G401.6 (cell line): ENCODE measurements around the gene PCGF5.
"Not testable (repeated sequence)": the region's sequence is repeated elsewhere in the genome, so short reads cannot be mapped to it uniquely, and the experiment has no call there.

Experiments used
- FAIRE-seq: peaks from 2 replicates; lab custom pipeline; 2012; peaks lifted over from hg19 to GRCh38; lab: Jason Lieb, UNC

PCGF5 gene

GRCh38 chr10:91287276-91287675, 66.8 kb downstream of the PCGF5 start:
- no peak for FAIRE-seq

DNA sequence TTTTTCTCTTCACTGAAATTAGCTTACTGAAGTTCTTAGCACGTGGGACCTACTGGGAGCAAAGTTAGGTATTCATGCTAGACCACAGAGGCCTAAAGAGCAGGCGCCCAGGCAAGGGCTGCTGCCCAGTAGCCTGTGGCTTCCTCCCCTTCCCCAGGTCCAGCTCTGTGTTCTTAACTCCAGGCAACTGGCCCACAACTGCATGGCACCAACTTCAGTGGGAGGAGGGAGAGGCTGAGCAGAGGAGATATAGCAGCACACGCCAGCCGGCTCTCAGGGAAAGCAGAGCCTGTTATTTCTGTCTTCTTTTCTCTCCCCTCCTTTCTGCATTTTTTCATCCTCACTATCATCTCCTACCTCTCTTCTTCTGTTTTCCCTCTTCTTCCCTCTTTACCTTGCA, 67.4 kb downstream of the PCGF5 start:
- FAIRE-seq = no peak

GRCh38 chr10:91289305-91289704, 68.8 kb downstream of the PCGF5 start:
- FAIRE-seq = no peak

DNA sequence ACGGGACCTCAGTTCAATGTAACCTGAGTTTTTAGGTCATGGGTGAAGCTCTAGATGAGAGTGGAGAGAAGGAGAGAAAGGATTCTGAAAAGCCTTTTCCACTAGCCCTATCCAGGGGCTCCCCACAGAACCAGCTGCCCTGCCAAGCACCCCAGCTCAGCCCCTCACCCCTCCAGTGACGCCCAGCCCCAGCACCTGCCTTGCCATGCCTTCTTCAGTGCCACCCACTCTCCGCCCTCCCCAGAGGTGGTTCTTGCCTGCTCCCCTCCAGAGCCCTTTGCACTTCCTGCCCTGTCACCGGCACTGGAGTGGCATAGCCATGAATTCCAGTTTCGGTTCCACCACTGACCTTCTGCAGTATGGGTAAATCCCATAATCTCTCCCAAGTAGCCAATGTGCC, 70.1 kb downstream of the PCGF5 start:
- FAIRE-seq = no peak

GRCh38 chr10:91294134-91294906, 73.9 kb downstream of the PCGF5 start:
- FAIRE-seq = no peak

DNA sequence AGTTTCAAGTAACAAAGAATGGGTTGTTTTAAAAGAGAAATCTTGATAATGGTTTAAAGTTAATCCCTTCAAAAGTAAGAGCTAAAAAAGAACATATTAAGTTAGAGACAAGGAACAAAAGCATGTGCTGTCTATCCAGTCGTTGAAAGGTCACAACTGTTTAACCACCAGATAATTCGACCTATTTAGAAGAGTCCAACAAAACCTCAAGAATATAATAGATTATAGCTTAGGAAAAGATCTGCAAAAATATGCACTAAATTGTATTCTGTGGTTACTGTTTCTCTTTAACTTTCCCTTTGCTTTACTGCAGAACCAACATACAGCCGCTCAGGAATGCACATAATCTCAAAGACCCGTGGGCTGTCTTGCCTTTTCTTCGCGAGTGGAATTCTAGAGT, 74.9 kb downstream of the PCGF5 start:
- no peak for FAIRE-seq

- no peak for FAIRE-seq
These were observed 76.0 kb downstream of the PCGF5 start for GRCh38 chr10:91296471-91296870.

GRCh38 chr10:91298224-91298871, 77.9 kb downstream of the PCGF5 start:
- FAIRE-seq = no peak

- FAIRE-seq = no peak
These were observed 79.6 kb downstream of the PCGF5 start for GRCh38 chr10:91299999-91300575.

DNA sequence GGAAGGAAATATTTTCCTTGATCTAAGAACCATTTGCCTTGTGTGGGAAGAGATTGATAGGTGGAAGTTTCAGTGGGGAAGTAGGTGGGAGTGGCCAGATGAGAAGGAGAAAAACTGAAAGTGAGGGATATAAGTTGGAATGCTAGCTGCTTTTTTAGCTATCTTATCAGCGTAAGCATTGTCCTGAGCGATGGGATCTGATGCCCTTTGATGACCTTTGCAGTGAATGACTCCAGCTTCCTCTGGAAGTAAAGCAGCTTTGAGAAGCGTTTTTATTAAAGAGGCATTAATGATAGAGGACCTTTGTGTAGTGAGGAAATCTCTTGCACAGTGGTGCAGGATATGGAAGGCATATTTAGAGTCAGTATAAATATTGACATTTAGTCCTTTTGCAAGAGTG, 82.5 kb downstream of the PCGF5 start:
- FAIRE-seq = not testable (repeated sequence)

DNA sequence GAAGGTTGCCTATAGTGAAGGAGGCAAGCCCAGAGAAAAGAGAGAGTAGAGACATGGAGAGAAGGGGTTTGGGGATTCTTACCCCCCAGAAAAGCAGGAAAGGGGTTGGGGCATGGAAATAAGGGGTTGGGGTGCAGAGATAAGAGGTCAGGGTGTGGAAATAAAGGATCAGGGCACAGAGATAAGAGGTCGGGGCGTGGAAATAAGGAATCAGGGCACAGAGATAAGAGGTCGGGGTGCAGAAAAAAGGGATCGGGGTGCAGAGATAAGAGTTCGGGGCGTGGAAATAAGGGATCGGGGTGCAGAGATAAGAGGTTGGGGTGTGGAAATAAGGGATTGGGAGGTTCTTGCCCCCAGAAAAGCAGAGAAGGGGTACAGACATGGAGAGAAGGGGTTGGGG, 85.5 kb downstream of the PCGF5 start:
- FAIRE-seq = not testable (repeated sequence)

GRCh38 chr10:91307489-91307888, 87.0 kb downstream of the PCGF5 start:
- no peak for FAIRE-seq

GRCh38 chr10:91309711-91310110, 89.2 kb downstream of the PCGF5 start:
- FAIRE-seq = no peak

GRCh38 chr10:91311601-91312381, 91.3 kb downstream of the PCGF5 start:
- FAIRE-seq = no peak

DNA sequence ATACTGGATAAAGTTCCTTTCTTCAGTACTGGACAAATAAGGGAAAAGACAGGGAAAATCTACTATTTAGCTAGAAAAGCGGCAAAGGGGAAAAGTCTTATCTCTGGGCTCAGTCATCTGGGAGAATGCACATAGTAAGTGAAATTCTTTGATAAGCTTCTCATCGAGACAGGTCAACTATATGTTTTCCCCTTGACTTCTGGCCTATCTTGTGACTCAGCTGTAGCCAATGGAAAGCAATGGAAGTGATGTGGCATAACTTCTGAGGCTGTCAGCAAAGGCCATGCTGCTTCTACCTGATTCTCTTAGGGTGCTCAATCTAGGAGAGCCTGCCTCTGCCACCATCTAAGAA, 91.9 kb downstream of the PCGF5 start:
- no peak for FAIRE-seq

- no peak for FAIRE-seq
These were observed 93.5 kb downstream of the PCGF5 start for GRCh38 chr10:91313796-91314485.

DNA sequence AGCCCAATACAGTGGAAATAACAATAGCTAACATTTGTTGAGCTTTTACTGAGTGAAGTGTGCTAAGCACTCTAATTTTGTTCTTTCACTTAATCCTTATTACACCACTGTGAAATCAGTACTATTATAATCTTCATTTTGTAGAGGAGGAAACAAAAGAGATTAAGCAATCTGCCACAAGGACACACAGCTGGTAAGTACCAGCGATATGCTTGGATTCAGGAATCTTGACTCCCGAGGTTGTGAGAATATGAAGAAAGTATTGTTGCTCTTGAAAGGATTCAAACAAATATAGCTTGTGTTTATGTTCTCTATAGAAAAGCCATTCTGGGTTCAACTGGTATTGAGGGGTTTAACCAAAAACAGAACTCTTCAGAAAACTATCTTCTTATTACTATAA, 96.0 kb downstream of the PCGF5 start:
- no peak for FAIRE-seq

- no peak for FAIRE-seq
These were observed 97.1 kb downstream of the PCGF5 start for GRCh38 chr10:91317541-91317940.

DNA sequence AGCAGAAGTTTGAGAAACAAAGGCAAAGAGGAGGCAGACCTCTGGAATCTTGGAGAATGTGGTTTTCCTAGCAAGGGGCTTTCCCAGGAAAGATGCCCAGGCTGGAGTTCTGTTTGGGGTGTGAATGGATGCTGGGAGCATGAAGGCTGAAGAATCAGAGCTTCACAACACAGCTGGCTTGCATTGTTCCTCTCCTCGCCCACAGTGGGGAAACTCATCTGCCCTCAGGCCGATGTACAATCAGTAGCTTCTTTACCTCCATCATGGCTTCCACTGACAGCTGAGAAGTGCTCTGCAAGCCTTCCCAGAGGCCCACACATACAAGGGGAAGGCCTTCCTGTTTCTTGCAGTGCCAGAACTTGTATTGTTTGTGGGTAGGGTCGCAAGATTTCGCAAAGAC, 98.9 kb downstream of the PCGF5 start:
- FAIRE-seq = no peak

DNA sequence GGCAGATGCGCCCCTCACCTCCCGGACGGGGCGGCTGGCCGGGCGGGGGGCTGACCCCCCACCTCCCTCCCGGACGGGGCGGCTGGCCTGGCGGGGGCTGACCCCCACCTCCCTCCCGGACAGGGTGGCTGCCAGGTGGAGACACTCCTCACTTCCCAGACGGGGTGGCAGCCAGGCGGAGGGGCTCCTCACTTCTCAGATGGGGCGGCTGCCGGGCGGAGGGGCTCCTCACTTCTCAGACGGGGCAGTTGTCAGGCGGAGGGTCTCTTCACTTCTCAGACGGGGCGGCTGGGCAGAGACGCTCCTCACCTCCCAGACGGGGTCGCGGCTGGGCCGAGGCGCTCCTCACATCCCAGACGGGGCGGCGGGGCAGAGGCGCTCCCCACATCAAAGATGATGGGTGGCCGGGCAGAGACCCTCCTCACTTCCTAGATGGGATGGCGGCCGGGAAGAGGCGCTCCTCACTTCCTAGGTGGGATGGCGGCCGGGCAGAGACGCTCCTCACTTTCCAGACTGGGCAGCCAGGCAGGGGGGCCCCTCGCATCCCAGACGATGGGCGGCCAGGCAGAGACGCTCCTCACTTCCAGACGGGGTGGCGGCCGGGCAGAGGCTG, 102.9 kb downstream of the PCGF5 start:
- FAIRE-seq = not testable (repeated sequence)

GRCh38 chr10:91328320-91328984, 108.0 kb downstream of the PCGF5 start:
- FAIRE-seq = no peak
